ENCODE data around the gene TDRD6.
"Not testable (repeated sequence)": the region's sequence is repeated elsewhere in the genome, so short reads cannot be mapped to it uniquely, and the experiment has no call there.

Gene TDRD6

DNA sequence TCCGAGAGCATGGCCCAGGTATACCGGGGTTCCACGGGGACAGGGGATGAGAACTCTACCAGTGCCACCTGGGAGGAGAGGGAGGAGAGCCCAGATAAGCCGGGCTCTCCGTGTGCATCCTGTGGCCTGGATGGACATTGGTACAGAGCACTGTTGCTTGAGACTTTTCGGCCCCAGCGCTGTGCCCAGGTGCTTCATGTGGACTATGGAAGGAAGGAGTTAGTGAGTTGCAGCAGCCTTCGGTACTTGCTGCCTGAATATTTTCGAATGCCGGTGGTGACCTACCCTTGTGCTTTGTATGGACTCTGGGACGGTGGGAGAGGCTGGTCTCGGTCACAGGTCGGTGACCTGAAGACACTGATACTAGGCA is 1.3 kb downstream of the TDRD6 start:
- DNase-seq: no peak

DNA sequence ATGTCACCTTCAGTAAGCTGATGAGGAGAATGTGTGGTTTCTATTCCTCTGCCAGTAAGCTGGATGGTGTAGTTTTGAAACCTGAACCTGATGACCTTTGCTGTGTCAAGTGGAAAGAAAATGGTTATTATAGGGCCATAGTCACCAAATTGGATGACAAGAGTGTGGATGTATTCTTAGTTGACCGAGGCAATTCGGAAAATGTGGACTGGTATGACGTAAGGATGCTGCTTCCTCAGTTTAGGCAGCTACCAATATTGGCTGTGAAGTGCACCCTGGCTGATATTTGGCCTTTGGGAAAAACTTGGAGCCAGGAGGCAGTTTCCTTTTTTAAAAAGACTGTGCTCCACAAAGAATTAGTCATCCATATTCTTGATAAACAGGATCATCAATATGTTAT is 2.0 kb downstream of the TDRD6 start:
- DNase-seq: no peak

DNA sequence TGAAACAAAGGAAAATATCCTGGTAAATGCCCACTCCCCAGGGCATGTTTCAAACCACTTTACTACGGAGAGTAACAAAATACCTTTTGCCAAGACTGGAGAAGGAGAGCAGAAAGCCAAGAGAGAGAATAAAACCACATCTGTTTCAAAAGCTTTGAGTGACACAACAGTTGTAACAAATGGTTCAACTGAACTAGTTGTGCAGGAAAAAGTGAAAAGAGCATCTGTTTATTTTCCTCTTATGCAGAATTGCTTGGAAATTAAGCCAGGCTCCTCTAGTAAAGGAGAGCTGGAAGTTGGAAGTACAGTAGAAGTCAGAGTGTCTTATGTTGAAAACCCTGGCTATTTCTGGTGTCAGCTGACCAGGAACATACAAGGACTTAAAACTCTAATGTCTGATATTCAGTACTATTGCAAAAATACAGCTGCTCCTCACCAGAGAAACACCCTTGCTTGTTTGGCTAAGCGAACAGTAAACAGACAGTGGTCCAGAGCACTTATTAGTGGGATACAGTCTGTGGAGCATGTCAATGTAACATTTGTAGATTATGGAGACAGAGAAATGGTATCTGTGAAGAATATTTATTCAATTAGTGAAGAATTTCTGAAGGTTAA is 2.6 kb downstream of the TDRD6 start:
- no peak for DNase-seq

DNA sequence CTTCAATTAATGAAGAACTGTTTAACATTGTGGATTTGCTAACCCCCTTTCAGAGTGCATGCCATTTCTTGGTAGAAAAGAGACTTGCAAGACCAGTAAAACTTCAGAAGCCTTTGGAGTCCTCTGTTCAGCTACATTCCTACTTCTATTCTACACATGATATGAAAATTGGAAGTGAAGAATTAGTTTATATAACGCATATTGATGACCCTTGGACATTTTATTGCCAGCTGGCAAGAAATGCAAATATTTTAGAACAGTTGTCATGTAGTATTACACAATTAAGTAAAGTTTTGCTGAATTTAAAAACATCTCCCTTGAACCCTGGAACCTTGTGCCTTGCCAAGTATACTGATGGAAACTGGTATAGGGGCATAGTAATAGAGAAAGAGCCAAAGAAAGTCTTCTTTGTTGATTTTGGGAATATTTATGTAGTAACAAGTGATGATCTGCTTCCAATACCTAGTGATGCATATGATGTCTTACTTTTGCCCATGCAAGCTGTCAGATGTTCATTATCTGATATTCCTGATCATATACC is 3.3 kb downstream of the TDRD6 start:
- DNase-seq: no peak

DNA sequence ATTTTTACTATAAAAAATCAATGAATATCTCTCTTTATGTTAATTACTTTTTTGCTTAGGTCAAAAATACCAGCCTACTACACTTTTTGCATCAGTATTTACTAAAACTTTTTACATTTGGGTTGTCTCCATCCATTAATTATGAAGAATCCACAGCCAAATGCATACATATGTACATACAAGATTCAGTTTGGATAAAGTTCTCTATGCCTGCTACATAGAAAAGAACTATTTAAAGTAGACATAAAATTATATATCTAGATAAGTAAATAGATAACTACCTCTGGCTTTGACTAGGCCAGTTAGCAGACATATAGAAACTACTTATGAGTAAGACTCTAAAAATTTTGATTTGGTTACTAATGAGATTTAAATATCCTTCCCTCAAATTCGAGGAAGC is 12.3 kb downstream of the TDRD6 start:
- DNase-seq: no peak

DNA sequence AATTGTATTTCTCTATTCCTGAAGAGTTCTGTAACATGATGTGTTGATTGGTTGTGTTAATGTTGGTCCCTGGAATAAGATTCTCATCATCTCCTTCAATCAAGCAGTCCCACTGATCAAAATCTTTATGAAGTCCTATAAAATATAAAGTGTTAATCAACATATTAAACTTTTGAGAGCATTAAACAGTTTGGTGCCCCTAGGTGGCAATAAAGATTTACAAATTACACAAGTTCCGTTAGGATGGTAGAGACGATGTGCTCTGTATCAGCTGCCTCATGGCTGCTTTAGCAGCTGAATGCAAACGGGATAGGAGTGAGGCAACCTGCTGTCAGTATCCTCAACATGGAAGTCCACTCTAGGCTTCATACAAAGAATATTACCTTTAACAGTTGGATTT is 16.9 kb downstream of the TDRD6 start:
- no peak for DNase-seq

DNA sequence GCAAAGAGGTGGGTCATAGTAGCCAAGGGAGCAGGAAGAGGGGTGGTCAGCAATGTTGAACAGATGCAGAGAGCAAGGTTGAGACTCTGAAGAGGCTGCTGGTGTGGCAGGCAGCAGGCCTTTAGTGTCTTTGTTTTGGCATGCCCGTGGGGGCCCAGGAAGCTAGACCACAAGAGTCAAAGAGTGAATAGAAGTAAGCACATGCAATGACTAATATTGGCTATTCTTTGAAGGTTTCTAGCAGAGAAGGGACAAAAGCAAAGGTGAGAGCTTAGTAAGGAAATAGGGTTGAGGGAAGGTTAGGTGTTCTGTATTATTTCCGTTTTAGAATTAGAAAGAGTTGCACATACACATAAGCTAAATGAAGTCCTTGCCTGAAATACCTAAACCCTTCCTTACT is 18.8 kb downstream of the TDRD6 start:
- no peak for DNase-seq

DNA sequence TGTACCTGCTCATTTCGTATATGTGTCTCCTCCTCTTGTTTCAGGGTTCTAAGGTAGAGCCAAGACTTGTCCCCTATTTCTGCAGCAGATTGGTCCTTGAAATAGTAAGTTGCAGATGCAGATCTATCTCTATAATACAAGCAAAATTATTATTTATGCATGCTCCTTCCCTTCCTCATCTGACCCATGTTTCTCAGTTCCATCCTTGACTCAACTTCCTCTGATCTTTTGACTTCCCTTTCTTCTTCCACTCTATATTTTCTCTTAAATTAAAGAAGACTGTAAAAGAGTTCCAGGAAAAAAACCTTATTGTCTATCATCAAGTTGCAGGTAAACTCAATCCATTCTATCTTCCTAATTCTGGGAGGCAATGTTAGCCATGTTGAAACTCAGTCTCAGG is 23.8 kb downstream of the TDRD6 start:
- DNase-seq: no peak

DNA sequence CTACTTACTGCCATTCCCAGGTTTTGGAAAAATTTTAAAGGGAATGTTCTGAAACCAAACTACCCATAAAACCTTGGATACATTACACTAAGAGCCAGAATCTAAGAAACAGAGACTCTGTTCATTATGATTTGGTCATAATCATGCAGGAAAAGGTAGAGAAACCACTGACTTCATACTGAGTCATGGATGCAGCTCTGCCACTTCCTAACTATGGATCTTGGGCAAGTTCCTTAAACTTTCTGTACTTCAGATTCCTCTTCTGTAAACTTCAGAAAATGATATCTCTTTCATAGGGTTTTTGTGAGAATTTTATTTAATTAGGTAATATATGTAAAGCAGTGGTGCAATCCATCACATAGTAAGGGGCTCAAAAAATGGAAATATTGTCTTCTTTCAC is 27.5 kb downstream of the TDRD6 start:
- no peak for DNase-seq

DNA sequence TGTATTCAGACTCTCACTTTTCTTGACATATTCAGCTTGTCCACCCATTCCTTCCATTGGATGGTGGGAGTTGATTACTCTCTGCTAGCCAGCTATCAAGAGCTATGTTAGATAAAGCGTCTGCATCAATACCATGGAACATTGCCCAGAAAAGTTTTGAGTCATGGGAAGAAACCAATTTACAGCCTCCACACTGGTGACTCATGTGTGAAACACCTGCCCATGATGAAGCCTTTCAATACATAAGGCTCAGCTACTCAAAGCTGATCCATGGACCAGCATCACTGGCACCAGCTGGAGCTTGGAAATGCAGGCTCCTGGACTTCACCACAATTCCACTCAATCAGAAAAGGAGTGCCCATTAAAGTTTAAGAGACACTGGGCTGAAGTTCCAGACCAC is 31.4 kb downstream of the TDRD6 start:
- no peak for DNase-seq

DNA sequence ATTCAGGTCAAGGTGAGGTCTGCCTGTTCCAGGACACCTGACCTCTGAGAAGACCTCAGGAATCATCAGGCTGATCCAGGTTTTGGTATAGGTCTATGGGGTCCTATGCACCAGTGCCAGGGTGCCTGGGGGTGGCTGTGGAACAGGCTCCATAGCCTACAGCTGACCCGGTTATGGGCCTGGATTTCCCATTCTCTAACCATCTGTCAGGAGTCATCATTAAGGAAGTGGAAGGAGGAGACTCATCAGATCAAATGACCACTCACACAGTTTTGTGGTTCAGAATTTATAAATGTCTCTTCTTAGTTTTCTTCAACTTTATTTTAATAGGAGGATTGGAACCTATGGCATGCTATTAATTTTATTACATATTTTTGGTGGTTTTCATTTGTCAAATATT is 32.7 kb downstream of the TDRD6 start:
- DNase-seq: no peak

DNA sequence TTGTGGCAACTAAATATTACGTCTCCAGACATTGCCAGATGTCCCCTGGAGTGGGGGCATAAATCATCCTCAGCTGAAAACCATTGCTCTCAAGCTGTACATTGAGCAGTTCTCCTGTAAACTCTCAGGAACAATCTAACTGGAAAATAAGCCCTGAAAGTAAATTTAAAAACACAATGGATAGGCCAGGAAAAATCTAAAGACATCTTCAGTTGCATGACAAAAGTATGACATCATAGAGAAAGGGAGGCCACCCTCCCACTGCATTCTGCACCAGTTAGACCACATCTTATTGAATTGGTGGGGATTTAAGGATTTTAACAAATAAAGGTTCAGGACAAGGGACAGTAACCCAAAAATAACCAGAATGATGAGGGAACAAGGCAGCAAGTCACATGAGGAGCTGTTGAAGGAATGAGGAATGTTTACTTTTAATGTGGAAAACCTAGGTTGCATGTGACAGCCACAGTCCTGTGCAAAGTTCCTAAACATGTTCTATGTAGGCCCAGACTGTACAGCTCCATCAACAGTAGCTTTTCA is 42.2 kb downstream of the TDRD6 start:
- no peak for DNase-seq

DNA sequence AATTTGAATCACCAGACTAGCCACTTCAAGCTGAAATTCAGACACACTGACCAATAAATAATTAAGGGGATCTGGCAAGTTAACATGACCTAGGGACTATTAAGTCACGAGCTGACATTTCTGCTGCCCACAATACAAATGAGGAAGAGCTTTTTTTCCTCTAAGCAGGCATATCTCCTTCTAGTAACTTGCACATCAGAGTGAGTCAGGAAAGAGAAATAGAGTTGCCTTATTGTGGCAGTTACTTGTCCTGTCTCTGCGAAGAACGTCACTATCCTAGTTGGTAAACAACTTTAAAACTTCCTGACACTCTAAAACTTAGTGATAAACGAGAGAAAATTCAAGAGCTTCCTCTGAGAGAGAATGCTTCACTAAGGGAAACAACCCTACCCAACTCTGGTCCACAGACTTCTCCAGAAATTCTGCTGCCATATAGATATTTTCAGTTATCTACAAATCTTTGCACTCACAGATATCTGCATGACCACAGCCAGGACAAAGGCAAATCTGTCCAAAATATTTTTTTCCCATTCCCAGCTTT is 43.3 kb downstream of the TDRD6 start:
- DNase-seq: no peak

DNA sequence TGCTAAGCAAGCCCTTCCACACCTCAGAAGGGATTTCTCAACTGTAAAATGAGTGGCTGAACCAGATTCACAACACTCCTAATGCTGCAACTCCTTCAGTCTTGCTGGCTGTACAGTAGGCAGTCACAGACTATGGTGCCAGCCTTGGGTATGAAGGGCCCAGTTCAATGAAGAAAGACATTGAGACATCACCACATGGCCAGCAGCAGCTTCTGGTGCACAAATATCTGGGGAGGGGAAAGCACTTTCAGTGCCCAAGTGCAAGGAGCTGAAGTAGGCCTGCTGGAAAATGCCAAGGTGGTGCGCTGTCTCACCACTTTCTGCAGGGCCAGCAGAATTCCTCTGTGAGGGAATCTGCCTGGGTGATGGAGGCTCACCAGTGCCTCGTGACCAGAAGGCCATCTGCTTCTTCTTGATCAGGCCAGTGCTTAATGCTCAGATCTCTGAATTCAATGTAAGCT is 45.7 kb downstream of the TDRD6 start:
- DNase-seq: no peak

DNA sequence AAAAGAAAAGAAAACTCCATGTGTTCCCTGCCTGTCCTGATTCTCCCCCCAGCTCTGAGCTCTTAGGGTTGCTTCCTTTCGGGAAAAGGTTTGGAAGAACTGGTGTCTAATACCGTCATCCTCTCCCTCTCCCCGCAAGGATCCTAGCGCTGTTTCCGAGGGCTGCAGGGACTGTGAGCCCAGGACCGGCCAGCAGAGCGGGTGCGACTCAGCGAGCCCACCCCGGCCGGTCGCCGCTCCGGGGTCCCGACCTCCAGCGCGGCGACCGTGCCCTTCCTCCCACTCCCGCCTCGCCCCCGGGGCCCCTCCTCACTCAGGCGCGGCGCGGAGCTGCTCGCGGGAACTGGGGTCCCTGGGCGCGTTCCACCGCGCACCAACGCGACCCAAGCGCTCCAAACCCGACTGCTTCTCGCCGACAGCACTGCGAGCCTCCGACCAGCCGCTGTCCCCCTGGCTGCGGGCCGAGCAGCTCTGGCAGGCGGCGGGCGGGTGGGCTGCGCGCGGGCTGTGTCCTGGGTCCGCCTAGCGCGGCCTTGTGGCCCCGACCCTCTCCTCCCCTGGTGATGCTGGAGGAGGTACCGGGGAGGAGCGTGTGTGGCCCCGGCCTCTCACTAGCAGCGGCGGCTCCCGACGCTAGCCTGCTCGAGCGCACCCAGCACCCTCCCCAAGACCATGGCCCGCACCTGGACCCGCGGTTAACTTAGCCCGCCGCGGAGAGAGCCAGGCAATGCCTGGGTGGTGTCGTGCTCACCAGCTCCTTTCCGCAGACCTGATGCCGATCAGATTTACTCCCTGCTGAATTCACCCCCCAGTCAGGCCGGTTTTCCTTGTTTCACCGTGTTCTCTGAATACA is 47.4 kb downstream of the TDRD6 start, which contains the start of gene PLA2G7:
PLA2G7 (minus strand) TSS at position 509 of the 853 bp plus-strand sequence. CDS start 12,484 bp downstream, outside the sequence.
- peak; percentile 33 for DNase-seq

DNA sequence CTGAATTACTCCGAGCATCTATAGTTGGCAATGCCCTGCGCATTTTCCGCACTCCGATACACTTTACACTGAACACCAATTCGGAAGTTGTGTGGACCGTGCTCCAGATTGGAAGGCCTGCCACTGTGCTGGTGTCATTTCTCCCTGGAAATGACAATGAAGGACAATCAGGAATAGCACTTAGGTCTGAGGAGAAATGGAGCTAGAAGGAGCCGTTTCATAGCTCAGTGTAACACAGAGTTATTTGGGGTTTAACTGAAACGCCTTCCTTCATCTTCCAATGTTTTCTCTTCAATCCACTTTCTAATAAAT is 48.0 kb downstream of the TDRD6 start:
- DNase-seq: no peak

DNA sequence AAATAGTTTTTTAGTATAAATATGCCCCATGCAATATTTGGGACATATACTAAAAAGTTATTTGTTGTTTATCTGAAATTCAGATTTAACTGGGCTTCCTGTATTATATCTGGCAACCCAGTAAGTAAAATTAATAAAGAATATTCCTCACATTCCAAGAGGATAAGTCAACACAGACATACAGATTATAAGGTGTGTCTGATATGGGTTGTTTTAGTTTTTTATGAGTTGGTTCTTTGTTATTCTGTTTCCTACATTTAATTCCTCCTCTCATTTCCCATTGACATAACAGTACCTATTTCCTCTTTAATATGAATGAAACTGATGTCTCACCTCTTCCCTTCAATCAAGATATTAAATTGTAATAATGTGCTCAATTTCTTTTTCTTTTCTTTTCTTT is 49.2 kb downstream of the TDRD6 start:
- DNase-seq: no peak

DNA sequence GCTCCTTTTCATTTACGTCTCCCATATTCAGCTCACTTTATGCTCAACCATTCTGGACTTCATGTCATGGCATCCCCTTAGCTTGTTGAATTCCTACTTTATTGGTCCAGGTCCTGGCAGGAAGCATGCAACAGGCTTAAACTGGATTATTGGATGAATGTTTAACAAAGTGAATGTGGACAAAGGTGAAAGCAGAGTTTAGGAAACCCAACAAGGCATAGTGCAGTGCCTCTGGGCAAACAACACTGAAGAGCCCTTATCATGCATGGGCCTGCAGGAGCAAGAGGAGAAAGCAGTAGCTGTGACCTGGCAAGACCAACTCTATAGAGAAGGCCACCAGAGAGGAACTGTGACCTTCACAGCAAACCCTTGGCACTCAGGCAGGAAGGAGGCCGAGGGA is 53.8 kb downstream of the TDRD6 start:
- DNase-seq: no peak

DNA sequence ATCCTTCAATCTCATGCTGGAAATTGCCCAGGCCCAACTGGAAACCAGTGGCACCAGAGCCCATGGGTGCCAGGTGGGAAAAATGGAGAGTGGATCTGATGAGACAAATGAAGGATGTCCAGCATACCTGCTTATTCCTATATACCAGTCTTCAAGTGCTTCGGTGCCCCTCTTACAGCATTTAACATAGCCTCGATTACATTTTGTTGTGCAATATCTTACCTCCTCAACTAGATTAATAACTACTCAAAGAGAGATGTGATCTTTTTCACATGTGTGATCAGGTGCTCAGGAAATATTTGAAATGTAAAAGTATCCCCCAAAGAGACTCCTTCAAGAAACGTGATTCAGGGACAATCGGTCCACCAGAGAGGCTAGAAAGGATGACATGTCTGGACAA is 54.2 kb downstream of the TDRD6 start:
- no peak for DNase-seq

DNA sequence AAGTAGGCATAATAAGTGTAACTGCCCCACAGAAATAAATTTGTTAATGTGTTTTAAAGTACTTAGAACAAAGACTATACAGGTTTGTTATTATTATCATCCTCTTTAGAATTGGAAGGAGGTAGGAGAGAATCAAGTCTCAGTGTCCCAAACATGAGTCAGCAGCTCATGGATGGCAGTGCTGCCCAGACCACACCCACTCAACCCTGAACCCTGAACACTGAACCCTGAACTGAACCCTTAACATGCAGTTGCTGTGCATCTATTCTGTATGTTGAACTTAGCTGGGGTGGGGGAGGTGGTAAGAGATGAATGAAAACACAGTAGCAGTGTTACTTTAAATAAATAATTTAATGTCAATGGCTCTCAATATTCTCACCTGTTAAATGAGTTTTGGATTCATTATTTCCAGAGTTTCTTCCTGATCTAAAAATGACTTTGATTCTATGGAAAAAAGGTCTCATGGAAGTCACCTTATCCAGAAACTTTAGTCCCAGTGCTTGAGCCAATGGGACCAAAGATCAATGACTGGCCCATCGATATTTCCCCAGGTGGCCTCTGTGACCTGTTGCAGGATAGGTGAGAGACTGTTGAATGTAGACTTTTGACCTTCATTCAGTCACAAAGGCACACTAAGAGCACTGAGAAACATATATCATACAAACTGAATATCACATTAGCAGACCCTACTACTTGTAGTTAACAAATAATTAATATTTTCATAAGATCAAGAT is 55.9 kb downstream of the TDRD6 start:
- DNase-seq: no peak

DNA sequence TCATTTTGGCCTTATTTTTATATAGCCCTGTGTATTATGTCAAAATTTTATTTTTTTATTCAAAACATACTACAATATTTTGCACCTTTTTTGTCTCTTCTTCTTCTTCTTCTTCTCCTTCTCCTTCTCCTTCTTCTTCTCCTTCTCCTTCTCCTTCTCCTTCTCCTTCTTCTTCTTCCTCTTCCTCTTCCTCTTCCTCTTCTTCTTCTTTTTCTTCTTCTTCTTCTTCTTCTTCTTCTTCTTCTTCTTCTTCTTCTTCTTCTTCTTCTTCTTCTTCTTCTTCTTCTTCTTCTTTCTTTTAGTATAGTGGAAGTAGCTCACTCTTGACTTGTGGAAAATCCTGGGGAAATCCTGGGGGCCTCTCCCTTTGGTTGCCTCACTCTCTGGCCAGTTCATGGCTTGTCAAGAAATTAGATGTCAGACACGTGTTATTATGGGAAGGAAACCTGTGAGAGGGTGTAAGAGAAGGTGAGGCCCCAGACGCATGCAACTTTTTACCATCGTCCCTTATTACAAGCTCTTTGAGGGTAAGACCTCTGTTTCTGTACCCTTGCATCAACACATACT is 56.6 kb downstream of the TDRD6 start:
- DNase-seq: not testable (repeated sequence)

DNA sequence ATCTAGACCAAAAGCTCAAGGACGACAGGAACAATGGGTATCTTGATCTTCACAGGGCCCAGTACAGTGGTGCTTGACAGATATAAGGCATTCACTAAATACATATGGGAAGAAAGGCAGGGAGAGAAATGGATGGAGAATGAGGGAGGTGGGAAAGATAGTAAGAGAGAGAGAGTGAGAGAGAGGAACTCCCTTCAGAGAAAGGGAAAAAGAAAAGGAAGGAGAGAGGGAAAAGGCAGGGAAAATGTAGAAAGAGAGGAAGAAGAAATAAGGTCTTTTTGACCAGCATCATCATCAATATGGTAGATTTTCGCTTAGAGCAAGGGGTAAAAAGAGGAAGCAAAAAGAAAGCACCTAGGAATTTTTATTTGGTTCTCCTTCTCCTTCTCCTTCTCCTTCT is 58.3 kb downstream of the TDRD6 start:
- no peak for DNase-seq

DNA sequence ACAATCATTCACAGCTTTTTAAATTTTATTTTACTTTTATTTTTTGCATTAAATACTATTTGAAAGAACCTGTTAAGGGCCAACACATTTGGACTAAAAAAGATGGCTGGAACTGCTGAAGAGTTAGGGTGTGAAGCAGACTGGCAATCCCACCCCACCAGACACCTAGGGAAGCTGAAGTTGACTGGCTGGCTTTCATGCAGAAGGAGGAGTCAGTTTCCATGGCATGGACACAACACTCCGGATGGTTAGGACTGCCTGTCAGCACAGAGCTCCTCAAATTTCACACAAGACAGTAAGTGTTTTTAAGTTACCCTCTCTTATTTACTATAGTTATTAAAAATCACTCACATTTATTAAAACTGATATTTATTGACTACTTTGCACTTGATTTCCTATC is 59.0 kb downstream of the TDRD6 start, which contains the start of gene ANKRD66:
ANKRD66 (plus strand) TSS at position 238 of the 400 bp plus-strand sequence. CDS start 5,016 bp downstream, outside the sequence.
- DNase-seq: no peak

Measured in NCI-H510A (cell line).